T-helper 1 cell treated with Interleukin-12 subunit alpha and Interleukin-12 subunit beta and Interleukin-4 antibody, amounts not matched to agents 30 μg/mL and 1 μg/mL, for 36 hours (primary cell): ENCODE data around the gene KCNJ11.
A peak's percentile ranks its signal among the peaks of the same experiment; 100 is the strongest.

ENCODE experiments used
- H3K27ac Mint-ChIP-seq: one replicate; pipeline ENCODE4 v1.8.0; 2021; ENCODE audit warnings: mild to moderate bottlenecking, mixed read lengths
- H3K27me3 Mint-ChIP-seq: one replicate; pipeline ENCODE4 v1.8.0; 2021; ENCODE audit warnings: low read depth, mixed read lengths
- H3K36me3 Mint-ChIP-seq: one replicate; pipeline ENCODE4 v1.8.0; 2021; ENCODE audit warnings: low read depth, mixed read lengths
- H3K4me1 Mint-ChIP-seq: one replicate; pipeline ENCODE4 v1.8.0; 2021; ENCODE audit warnings: low read depth, mixed read lengths
- H3K4me3 Mint-ChIP-seq: one replicate; pipeline ENCODE4 v1.8.0; 2021; ENCODE audit warnings: mild to moderate bottlenecking, moderate library complexity, mixed read lengths
- H3K9me3 Mint-ChIP-seq: one replicate; pipeline ENCODE4 v1.8.0; 2021; ENCODE audit warnings: mixed read lengths

The KCNJ11 gene

DNA sequence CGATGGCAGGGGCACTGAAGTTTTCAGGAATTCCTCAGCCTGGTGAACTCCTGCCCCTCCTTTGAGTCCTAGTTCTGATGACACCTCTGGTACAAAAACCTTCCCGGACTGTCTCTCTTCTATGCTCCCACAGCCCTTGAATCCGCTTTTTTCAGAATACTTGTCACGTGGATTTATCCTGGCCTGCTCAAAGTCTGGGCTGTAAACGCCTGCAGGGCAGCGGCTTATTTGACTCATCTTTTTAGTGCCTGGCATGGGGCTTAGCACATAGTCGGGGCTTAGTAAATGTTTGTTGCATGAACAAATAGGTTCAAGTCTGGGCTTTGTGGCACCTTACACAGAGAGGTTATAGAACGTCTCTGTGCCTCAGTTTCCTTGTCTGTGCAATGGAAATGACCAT is 13.4 kb upstream of the KCNJ11 start:
- Mint-ChIP-seq H3K27me3 (no peaks in the 10 kb centered on the region), H3K4me3 (no peak overlapping the region), H3K9me3 (no peaks in the 10 kb centered on the region), H3K36me3 (no peaks in the 10 kb centered on the region), H3K27ac (no peak overlapping the region), H3K4me1 (no peaks in the 10 kb centered on the region)

GRCh38 chr11:17401316-17401715 is 12.9 kb upstream of the KCNJ11 start:
- Mint-ChIP-seq H3K27me3 (no peaks in the 10 kb centered on the region), H3K27ac (no peak overlapping the region), H3K36me3 (no peaks in the 10 kb centered on the region)

DNA sequence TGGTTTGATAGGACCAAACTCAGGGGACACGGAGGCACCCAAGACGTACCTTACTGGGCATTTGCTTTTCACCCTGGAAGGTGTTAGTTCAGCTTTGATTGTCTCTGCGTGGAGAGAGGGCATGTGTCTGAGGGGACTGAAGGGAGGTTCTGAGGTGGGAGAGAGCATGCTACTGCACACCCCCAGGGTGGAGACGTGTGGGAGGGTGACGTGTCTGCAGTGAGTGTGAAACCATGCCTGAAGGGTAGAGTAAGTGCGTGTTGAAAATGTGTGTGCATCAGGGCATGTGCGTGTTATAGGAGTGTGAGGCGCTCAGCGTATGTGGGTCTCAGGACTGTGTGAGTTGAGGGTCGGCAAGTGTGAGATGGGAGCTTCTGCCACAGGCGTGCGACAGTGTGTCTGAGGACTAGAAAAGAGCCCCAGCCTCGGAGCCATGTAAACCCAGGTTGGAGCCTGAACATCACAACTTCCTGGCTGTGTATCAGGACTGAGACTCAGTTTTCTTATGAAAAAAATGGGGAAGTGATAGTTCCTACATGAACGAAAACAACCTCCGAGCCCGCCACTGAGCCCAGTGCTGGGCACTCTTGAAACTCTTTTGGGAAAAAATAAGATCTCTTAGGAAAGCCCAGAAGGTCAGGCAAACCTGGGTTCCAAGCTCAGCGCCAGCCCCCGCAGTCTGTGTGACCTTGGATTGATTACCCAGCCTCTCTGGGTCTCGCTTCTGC is 11.8 kb upstream of the KCNJ11 start:
- Mint-ChIP-seq H3K4me1 (no peaks in the 10 kb centered on the region), H3K27me3 (no peaks in the 10 kb centered on the region), H3K36me3 (no peaks in the 10 kb centered on the region), H3K27ac (no peak overlapping the region), H3K4me3 (no peak overlapping the region), H3K9me3 (no peaks in the 10 kb centered on the region)

More at GRCh38 chr11:17401316-17401715, 12.9 kb upstream of the KCNJ11 start:
- Mint-ChIP-seq H3K9me3 (no peaks in the 10 kb centered on the region), H3K4me1 (no peaks in the 10 kb centered on the region), H3K4me3 (no peak overlapping the region)

DNA sequence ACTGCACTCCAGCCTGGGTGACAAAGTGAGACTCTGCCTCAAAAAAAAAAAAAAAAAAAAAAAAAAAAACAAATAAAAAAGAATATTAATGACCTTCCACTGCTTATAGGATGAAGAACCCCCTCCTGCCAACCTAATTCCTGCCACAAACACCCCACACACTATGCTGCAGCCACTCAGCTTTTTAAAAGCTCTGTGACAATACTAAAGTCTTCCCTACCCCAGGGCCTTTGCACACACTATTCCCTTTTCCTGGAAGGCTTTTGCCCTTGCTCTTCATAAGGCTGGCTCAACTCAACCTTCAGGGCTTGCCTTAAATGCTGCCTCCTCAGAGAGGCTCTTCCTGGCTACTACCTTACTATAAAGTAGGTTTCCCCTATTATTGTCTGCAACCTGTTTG is 10.8 kb upstream of the KCNJ11 start:
- Mint-ChIP-seq H3K27ac (no peak overlapping the region), H3K9me3 (no peaks in the 10 kb centered on the region), H3K4me3 (no peak overlapping the region), H3K4me1 (no peaks in the 10 kb centered on the region), H3K27me3 (no peaks in the 10 kb centered on the region), H3K36me3 (no peaks in the 10 kb centered on the region)

DNA sequence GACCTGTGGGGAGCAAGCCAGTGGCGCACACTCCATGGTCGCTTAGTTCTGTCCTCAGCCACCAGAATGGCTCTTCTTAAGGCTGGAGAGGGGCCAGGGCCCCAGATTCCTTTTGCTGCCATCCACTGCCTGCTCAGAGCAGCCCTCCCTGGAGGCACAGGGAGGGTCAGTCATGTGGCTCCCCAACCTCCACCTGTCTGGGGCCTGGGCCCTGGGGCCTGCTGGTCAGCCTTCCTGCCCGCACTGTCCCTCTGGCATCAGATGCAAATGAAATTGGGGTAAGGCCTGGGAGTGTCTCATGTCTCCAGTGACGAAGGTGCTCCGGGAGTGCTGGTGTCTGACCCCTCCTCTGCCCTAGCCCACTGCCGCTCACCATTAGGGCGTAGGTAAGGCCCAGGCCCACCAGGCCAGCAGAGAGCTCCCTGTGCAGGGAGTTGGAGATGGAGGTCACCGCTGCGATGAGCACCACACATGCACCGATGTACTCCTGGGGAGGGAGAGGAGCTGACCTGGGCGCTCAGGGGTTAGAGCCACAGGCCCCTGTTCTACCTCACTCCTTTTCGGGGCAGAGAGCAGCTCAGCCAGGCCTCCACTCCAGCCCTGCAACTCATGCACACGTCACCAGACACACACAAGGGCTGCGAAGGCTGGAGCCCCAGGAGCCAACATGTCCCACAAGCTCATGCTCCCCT is 9.0 kb upstream of the KCNJ11 start:
- no peaks in the 10 kb centered on the region for H3K36me3 Mint-ChIP-seq
- no peaks in the 10 kb centered on the region for H3K9me3 Mint-ChIP-seq
- H3K4me3 Mint-ChIP-seq, result no peak overlapping the region
- no peak overlapping the region for H3K27ac Mint-ChIP-seq
- no peaks in the 10 kb centered on the region for H3K4me1 Mint-ChIP-seq
- no peaks in the 10 kb centered on the region for H3K27me3 Mint-ChIP-seq

DNA sequence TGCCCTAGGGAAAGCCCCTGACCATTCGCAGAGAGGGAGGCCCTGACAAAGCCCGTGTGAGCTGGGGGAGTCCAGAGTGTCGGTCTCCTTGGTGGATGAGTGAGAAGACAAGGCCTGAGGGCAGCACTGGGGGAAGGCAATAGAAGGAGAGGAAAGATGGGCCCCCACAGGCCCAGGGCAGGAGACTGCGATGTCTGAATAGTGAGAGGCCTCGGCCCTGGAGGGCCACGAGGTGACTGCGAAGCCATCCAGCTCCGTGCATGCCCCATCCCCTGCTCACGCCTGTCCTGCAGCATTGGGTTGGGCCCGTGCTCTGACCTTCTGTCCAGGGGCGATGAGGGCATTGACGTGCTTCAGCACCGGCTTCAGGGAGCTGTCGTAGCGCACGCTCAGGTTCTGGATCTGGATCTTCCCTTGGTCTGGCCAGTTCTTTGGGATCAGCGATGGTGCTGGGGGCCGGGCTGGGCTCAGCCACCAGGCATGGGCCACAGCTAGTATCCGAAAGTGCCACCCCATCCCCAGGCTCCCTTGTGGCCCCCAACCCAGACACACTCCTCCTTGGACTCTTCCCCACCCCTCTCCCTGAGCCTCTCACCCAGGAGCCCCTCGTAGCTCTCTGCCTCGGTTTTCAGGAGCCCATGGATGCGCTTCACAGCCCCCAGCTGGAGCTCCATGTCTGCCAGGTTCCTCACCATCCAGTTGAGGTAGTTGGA is 8.3 kb upstream of the KCNJ11 start:
- Mint-ChIP-seq H3K27me3 (no peaks in the 10 kb centered on the region), H3K36me3 (no peaks in the 10 kb centered on the region), H3K9me3 (no peaks in the 10 kb centered on the region), H3K4me3 (no peak overlapping the region), H3K4me1 (no peaks in the 10 kb centered on the region), H3K27ac (no peak overlapping the region)

DNA sequence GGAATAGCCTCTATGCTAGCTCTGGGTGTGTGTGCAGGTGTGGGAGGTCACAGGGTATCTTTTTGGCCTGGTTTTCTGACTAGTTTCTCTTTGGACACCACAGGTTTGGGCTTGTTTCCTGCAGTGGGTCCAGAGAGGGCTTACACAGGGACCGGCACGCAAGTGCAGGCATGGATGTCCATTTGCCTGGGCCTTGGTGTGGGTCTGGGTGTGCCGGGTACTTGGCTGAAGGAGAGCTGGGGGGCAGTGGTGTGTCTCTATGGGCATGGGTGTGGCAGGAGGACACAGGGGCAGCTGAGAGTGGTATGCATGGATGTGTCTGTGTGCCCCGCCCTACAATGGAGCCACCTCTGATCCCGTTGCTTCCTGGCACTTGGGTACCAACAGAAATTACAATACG is 7.5 kb upstream of the KCNJ11 start:
- Mint-ChIP-seq H3K4me3 (no peak overlapping the region), H3K4me1 (no peaks in the 10 kb centered on the region), H3K27ac (no peak overlapping the region), H3K36me3 (no peaks in the 10 kb centered on the region), H3K27me3 (peaks cover 5% of the 10 kb centered on the region), H3K9me3 (no peaks in the 10 kb centered on the region)

- Mint-ChIP-seq H3K9me3 (no peaks in the 10 kb centered on the region), H3K4me3 (no peak overlapping the region), H3K36me3 (no peaks in the 10 kb centered on the region), H3K27ac (no peak overlapping the region), H3K27me3 (peaks cover 6% of the 10 kb centered on the region), H3K4me1 (no peaks in the 10 kb centered on the region)
Observed at GRCh38 chr11:17395554-17395961, 7.1 kb upstream of the KCNJ11 start.

DNA sequence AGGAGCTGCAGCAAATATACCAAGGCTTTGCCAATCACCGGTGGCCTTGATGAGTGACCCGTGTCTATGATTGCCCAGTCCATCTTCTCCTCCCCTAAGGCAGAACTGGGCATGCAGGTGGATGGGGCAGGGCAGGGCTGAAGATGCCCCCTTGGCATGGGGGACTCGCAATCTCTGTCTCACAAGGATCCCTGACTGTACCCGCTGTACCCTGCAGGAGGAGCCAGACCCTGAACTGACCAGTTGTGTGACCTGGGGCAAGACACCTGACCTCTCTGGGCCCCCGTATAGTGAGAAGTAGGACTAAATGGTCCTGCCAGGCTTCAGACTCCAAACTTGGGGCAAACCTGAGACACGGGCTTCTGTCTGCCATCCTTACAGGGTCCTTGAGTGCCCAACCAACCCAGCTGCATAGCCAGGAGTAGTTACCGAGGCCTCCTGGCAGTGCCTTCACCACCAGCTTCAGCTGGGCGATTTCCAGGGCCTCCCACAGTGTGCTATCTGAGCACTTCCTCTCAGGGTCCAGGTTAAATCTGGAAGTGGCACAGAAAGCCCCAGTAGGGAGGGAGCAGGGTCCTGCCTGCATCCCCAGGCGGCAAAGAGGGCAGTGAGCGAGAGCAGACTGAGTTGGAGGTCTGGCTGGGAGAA is 6.4 kb upstream of the KCNJ11 start:
- Mint-ChIP-seq H3K9me3 (no peaks in the 10 kb centered on the region), H3K27ac (no peak overlapping the region), H3K36me3 (no peaks in the 10 kb centered on the region), H3K4me1 (peaks cover 3% of the 10 kb centered on the region), H3K27me3 (peaks cover 11% of the 10 kb centered on the region), H3K4me3 (no peak overlapping the region)

DNA sequence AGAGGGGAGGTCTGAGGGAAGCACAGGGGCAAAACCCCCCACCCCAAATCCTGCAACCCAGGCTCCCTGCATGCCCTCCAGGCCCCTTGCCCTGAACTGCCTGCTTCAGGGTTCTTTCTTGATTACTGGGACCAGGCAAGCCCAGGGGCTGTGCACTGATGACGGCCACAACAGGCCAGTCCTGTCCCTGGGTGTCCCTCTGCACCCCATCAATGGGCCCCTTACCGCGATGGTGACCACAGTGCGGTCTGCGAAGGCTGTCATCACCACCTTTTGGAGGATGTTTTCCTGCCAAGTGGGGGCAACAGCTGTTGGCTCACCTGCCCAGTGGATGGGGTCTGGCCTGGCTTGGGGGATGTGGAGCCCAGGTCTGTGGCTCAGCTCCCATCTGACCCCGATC is 5.0 kb upstream of the KCNJ11 start:
- Mint-ChIP-seq H3K27me3 (peaks cover 11% of the 10 kb centered on the region), H3K27ac (no peak overlapping the region), H3K9me3 (no peaks in the 10 kb centered on the region), H3K4me3 (no peak overlapping the region), H3K36me3 (no peaks in the 10 kb centered on the region), H3K4me1 (peaks cover 5% of the 10 kb centered on the region)

DNA sequence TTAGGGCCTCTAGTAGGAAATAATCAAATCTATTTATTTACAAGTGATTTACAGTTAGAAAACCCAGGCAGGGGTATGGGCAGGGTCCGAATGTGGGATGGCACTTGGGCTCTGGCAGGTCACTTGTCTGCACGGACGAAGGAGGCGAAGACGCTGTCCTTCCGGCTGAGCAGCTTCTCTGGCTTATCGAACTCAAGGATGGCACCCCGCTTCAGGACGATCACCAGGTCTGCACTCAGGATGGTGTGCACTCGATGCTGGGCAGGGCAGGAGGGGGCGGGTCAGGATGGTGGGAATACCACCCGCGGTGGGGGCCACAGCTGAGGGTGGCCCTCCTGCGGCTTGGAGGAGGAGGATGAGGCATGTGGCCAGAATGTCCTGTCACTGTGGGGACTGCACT is 4.4 kb upstream of the KCNJ11 start:
- H3K36me3 Mint-ChIP-seq, result no peaks in the 10 kb centered on the region
- no peak overlapping the region for H3K27ac Mint-ChIP-seq
- peaks cover 5% of the 10 kb centered on the region for H3K4me1 Mint-ChIP-seq
- H3K9me3 Mint-ChIP-seq, result no peaks in the 10 kb centered on the region
- H3K4me3 Mint-ChIP-seq, result no peak overlapping the region
- H3K27me3 Mint-ChIP-seq, result peaks cover 11% of the 10 kb centered on the region

- Mint-ChIP-seq H3K36me3 (no peaks in the 10 kb centered on the region), H3K4me3 (no peak overlapping the region), H3K27ac (no peak overlapping the region), H3K9me3 (no peaks in the 10 kb centered on the region), H3K4me1 (peaks cover 5% of the 10 kb centered on the region), H3K27me3 (peaks cover 11% of the 10 kb centered on the region)
Observed at GRCh38 chr11:17391493-17392355, 3.3 kb upstream of the KCNJ11 start.

DNA sequence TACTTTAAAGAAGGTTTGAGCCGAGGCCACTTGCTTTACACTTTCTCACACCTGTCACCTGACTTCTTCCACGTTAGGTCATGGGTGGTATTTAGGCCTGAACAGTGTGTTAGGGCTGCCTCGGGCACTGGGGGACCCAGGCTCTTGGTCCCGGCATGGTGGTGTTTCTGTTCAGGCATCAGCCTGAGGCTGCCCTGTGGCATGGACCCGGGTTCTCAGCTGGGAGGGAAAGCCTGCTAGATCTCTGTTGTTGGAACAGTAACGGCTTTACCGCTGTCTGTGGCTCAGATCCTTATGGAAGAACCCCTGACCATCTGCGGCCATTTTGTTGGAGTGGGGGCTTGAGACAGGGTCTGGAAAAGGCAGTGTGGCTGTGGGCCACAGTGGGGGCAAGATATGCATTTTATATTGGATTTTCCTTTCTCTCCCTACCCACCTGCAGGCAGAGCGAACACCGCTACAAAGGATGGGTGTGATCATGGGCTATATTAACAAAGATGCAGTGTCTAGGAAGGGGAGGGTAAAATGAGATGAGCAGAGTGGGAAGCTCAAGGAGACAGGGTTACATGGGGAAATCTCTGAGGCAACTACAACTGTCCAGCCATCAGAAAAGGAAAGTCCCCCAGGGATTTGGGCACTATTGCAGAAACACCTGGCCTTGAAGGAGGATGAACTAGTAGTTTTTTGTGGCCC is 1.6 kb upstream of the KCNJ11 start:
- no peaks in the 10 kb centered on the region for H3K36me3 Mint-ChIP-seq
- peak overlapping the region; percentile 36 for H3K4me3 Mint-ChIP-seq
- H3K4me1 Mint-ChIP-seq, result peaks cover 8% of the 10 kb centered on the region
- no peaks in the 10 kb centered on the region for H3K9me3 Mint-ChIP-seq
- peaks cover 11% of the 10 kb centered on the region for H3K27me3 Mint-ChIP-seq
- H3K27ac Mint-ChIP-seq, result no peak overlapping the region
